Effector memory CD8-positive, alpha-beta T cell (primary cell): ENCODE results near the gene ANHX.
A peak's percentile ranks its signal among the peaks of the same experiment; 100 is the strongest.

ENCODE experiments used
- ATAC-seq: fragments of 150-1000 bp; cut with Tn5 transposase; replicated peaks from 2 replicates; pipeline ENCODE4 v1.10.0; 2021; ENCODE audit warnings: mild to moderate bottlenecking, moderate library complexity
- DNase-seq, 3 experiments: peaks; one replicate each; pipeline ENCODE4 v3.0.0; 2021
- H3K27ac Mint-ChIP-seq, 2 donors: one replicate each; pipeline ENCODE4 v1.8.0; 2022; ENCODE audit warnings: mild to moderate bottlenecking in 2 of 2, mixed read lengths in 2 of 2, moderate library complexity in 2 of 2
- H3K27me3 Mint-ChIP-seq, 2 donors: one replicate each; pipeline ENCODE4 v1.8.0; 2022; ENCODE audit warnings: mixed read lengths in 2 of 2
- H3K36me3 Mint-ChIP-seq: one replicate; pipeline ENCODE4 v1.8.0; 2022; ENCODE audit warnings: mild to moderate bottlenecking, moderate library complexity, mixed read lengths; ENCODE audit not compliant: insufficient read depth
- H3K4me1 Mint-ChIP-seq, 2 donors: one replicate each; pipeline ENCODE4 v1.8.0; 2022; ENCODE audit warnings: low read depth in 2 of 2, mixed read lengths in 2 of 2
- H3K4me3 Mint-ChIP-seq, 2 donors: one replicate each; pipeline ENCODE4 v1.8.0; 2022; ENCODE audit warnings: mild to moderate bottlenecking in 2 of 2, mixed read lengths in 2 of 2, moderate library complexity in 2 of 2
- H3K9me3 Mint-ChIP-seq, 2 donors: one replicate each; pipeline ENCODE4 v1.8.0; 2022; ENCODE audit warnings: mixed read lengths in 2 of 2

Gene ANHX

DNA sequence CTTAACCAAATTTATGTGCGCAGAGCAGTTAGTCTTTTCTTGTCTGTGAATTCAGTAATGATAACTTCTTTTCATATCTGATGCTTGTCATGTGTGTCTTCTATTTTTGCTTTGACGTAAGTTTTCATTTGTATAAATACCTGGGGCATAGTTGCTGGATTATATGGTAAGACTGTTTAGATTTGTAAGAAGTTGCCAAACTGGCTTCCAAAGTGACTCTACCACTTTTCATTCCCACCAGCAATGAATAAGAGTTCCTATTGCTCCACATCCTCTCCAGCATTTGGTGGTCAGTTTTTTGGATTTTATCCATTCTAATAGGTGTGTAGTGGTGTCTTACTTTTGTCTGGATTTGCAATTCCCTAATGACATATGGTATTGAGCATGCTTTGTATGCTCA is 45.5 kb downstream of the ANHX start:
- DNase-seq (no peak), ATAC-seq (no peak)
- no peak overlapping the region for H3K4me3 Mint-ChIP-seq
- no peak overlapping the region for H3K27ac Mint-ChIP-seq
- H3K9me3 Mint-ChIP-seq = peaks cover 13 to 37% of the 10 kb centered on the region in 2 donors
- H3K27me3 Mint-ChIP-seq = no peaks in the 10 kb centered on the region
- peaks cover 97% of the 10 kb centered on the region for H3K36me3 Mint-ChIP-seq
- H3K4me1 Mint-ChIP-seq = peaks cover 5 to 6% of the 10 kb centered on the region in 2 donors

DNA sequence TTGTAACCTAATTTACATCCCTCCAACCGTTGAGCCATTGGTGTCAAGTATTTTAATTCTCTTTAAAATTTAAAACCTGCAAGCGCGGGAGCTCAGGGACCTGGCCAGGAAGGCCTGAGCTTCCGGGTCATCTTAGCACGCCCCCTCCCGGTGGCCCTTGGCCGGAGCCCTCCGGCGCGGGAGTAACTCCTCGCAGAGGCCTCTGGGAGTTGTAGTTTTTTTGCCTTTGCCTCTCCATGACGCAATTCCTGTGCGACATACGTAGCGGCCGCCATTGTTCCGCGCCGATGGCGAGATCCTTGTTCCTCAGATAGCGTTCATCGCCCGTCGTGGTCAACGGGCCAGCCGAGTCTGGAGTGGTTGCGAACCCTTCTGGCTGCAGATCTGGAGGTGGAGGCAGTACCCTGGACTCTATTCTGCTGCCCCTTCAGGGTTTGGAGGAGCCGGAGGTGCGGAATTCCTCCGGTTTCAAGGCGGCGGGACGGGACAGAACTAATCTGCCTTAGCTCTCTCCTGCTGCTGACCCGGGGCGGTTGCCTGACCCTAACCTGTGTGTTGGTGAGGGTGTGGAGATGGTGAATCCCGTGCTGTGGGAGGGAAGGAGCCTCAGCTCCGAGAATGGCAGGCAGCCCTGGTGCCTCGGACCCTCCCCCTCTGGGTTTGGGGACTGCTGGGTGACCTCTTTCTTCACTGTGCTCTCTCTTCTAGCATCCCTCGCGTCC is 54.3 kb downstream of the ANHX start, which contains the start of gene ZNF268:
Gene ZNF268 (plus strand): TSS at position 258 of the 722 bp plus-strand sequence. CDS start 503 bp downstream, outside the sequence.
- H3K27ac Mint-ChIP-seq = peak within 1 kb of the TSS; percentile 91 to 93
- peaks cover 37% of the 10 kb centered on the region for H3K36me3 Mint-ChIP-seq
- H3K4me3 Mint-ChIP-seq = peak within 1 kb of the TSS; percentile 94 to 97
- H3K4me1 Mint-ChIP-seq = peaks cover 20 to 27% of the 10 kb centered on the region in 2 donors
- H3K9me3 Mint-ChIP-seq = peaks cover 21 to 40% of the 10 kb centered on the region in 2 donors
- DNase-seq (peak; percentile 89 to 91 (median 89)), ATAC-seq (peak; percentile 94)
- H3K27me3 Mint-ChIP-seq = no peaks in the 10 kb centered on the region

DNA sequence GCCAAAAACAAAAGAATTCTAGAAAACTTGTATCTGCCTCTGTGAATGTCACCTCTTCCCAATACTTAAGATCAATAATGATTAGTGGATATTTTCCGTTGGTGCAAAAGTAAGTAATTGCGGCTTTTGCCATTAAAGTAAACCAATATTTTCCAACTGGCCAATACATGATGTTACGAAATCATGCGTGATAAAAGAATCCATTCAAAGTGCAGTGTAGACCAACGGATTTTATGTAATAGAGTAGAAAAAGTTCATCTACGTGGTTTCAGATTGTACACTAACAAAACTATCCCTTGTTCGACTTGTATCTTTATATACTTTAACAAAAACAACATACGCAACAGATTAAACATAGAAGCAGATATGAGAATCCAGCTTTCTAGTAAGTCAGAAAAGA is 55.0 kb downstream of the ANHX start:
- H3K4me3 Mint-ChIP-seq = no peak overlapping the region
- no peak for ATAC-seq
- peaks cover 29% of the 10 kb centered on the region for H3K36me3 Mint-ChIP-seq
- H3K27ac Mint-ChIP-seq = peak overlapping the region in 1 of 2 donors; percentile 91
- H3K27me3 Mint-ChIP-seq = no peaks in the 10 kb centered on the region
- peaks cover 20 to 26% of the 10 kb centered on the region in 2 donors for H3K4me1 Mint-ChIP-seq
- no peak for DNase-seq
- H3K9me3 Mint-ChIP-seq = peaks cover 21 to 45% of the 10 kb centered on the region in 2 donors

DNA sequence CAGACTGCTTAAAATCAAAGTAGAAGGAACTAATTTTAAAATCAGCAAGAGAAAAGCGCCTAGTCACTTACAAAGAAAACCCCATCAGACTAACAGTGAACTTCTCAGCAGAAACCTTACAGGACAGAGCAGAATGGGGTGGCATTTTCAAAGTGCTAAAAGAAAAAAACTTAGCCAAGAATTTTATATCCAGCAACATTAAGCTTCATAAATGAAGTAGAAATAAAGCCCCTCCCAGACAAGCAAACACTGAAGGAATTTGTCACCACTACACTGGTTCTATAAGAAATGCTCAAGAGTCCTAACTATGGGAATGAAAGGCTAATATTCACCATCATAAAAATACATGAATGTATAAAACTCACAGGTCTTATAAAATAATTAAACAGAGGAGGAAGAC is 60.8 kb downstream of the ANHX start:
- no peak overlapping the region for H3K27ac Mint-ChIP-seq

DNA sequence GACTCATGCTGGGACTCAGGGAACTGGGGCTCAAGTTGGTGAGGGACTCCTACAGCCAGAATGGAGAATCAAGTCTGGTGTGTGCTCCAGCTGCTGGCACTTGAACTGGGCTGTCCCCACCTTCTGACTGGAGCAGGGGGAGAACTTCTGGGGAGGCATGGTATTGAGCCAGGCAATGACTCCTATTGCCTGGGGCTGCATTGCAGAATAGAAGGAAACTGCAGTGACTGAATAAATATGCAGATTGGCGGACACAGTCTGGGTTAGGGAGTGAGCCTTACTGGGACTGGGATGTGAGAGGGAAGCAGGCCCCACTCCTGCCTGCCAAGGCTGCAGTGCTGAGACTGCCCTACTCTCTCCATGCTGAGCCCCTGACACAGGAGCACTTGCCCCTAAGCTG is 63.2 kb downstream of the ANHX start:
- DNase-seq (no peak), ATAC-seq (no peak)
- H3K36me3 Mint-ChIP-seq = peaks cover 2% of the 10 kb centered on the region
- peaks cover 12 to 31% of the 10 kb centered on the region in 2 donors for H3K9me3 Mint-ChIP-seq
- H3K4me1 Mint-ChIP-seq = no peaks in the 10 kb centered on the region
- H3K4me3 Mint-ChIP-seq = no peak overlapping the region
- H3K27ac Mint-ChIP-seq = no peak overlapping the region
- peaks cover 0 to 8% of the 10 kb centered on the region in 2 donors for H3K27me3 Mint-ChIP-seq

More for the DNA sequence above, 60.8 kb downstream of the ANHX start:
- H3K27me3 Mint-ChIP-seq = peaks cover 0 to 8% of the 10 kb centered on the region in 2 donors
- no peak for ATAC-seq
- H3K36me3 Mint-ChIP-seq = peaks cover 5% of the 10 kb centered on the region
- no peaks in the 10 kb centered on the region for H3K4me1 Mint-ChIP-seq
- peaks cover 13 to 42% of the 10 kb centered on the region in 2 donors for H3K9me3 Mint-ChIP-seq
- H3K4me3 Mint-ChIP-seq = no peak overlapping the region
- no peak for DNase-seq
